GM21723 (cell line): Measurements from ENCODE around the gene ARL3.
"Not testable (repeated sequence)": the region's sequence is repeated elsewhere in the genome, so short reads cannot be mapped to it uniquely, and the experiment has no call there.

Source experiments
- ATAC-seq: cut with Tn5 transposase; IDR thresholded peaks from one replicate; pipeline ENCODE4 v1.9.1; 2021; ENCODE audit warnings: mild to moderate bottlenecking, moderate library complexity; ENCODE audit not compliant: unreplicated experiment

ARL3 gene

GRCh38 chr10:102740229-102740628 lies 26.0 kb upstream of the ARL3 start:
- ATAC-seq = no peak

GRCh38 chr10:102738692-102739121 lies 24.5 kb upstream of the ARL3 start:
- no peak for ATAC-seq

- no peak for ATAC-seq
These were observed 20.9 kb upstream of the ARL3 start for GRCh38 chr10:102735065-102735562.

- no peak for ATAC-seq
These were observed 18.5 kb upstream of the ARL3 start for GRCh38 chr10:102732661-102733060.

- no peak for ATAC-seq
These were observed 17.1 kb upstream of the ARL3 start for GRCh38 chr10:102731222-102731800.

- ATAC-seq = no peak
These were observed 15.1 kb upstream of the ARL3 start for GRCh38 chr10:102729029-102730026.

- no peak for ATAC-seq
These were observed 13.0 kb upstream of the ARL3 start for GRCh38 chr10:102727037-102727818.

- no peak for ATAC-seq
These were observed 12.1 kb upstream of the ARL3 start for GRCh38 chr10:102726274-102726673.

- ATAC-seq = no peak
These were observed 9.8 kb upstream of the ARL3 start for GRCh38 chr10:102723989-102724388.

GRCh38 chr10:102721954-102722353 lies 7.8 kb upstream of the ARL3 start:
- ATAC-seq = no peak

- no peak for ATAC-seq
These were observed 6.6 kb upstream of the ARL3 start for GRCh38 chr10:102720775-102721301.

- no peak for ATAC-seq
These were observed 6.1 kb upstream of the ARL3 start for GRCh38 chr10:102720337-102720736.

- no peak for ATAC-seq
These were observed 4.0 kb upstream of the ARL3 start for GRCh38 chr10:102718220-102718619.

GRCh38 chr10:102716900-102717565 lies 2.8 kb upstream of the ARL3 start:
- not testable (repeated sequence) for ATAC-seq

GRCh38 chr10:102715880-102716279 lies 1.7 kb upstream of the ARL3 start:
- ATAC-seq = no peak

GRCh38 chr10:102714621-102715455 lies 641 bp upstream of the ARL3 start, which contains the start of gene SFXN2:
Gene SFXN2 (plus strand): TSS chr10:102714636. CDS start chr10:102726637, 12,001 bp downstream.
- peak; percentile 27 for ATAC-seq

GRCh38 chr10:102713539-102713813 lies 721 bp downstream of the ARL3 start:
- peak; percentile 43 for ATAC-seq

GRCh38 chr10:102712843-102713538 lies 1.2 kb downstream of the ARL3 start:
- ATAC-seq = no peak

GRCh38 chr10:102712089-102712488 lies 2.1 kb downstream of the ARL3 start:
- no peak for ATAC-seq
